Measurements from ENCODE around the gene NPY.

Gene NPY

DNA sequence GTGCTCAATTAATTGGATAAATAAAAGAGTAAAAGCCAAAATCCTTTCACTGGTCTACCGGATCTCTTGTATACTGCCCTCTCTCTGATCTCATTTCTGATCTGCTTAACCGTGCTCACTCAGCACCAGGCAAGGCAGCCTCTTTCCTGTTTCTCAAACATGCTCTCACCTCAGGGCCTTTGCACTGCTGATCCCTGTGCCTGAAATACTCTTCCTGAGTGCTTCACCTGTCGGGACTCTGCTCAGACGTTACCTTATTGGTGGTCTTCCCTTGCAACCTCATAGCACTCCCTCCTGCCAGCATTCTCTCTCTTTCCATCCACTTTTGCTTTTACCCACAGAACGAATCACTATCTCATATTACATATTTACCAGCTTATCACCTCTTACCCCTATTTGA is 55.6 kb downstream of the NPY start:
- Histone ChIP-seq H3K27me3 (replicated peaks; ENCODE audit: control insufficient read depth, insufficient read depth, low read length) (no peaks in the 10 kb centered on the region), H3K4me3 (replicated peaks; ENCODE audit: low read depth, low read length) (no peak overlapping the region), H3K36me3 (ENCODE audit: control insufficient read depth, insufficient read depth, low read length) (no peaks in the 10 kb centered on the region)
- no peak for DNase-seq (ENCODE audit: extremely low read depth, insufficient read length)
- no peak for TF ChIP-seq CTCF (IDR thresholded peaks at IDR 0.05; ENCODE audit: insufficient read depth, low read length, poor library complexity, severe bottlenecking)

DNA sequence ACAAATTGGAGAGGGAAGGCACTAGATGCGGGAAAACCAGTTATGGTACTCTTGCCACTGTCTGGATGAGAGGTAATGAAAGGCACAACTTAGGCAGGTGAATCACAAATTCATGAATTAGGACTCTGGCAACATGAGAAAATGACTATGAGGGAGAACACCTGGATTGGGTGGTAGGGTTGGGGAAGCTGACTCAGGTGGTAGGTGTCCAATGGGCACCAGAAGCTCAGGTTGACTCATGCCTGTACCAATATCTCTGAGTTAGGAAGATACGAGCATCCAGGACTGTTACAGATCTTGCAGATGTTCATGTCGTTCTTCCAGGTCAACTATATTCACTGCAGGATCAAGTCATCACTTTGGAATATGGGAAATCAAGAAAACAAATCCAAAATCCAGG is 56.7 kb downstream of the NPY start:
- no peaks in the 10 kb centered on the region for H3K27me3 ChIP-seq (replicated peaks; ENCODE audit: control insufficient read depth, insufficient read depth, low read length)
- TF ChIP-seq CTCF (IDR thresholded peaks at IDR 0.05; ENCODE audit: insufficient read depth, low read length, poor library complexity, severe bottlenecking), result no peak

More for the DNA sequence above, 56.7 kb downstream of the NPY start:
- Histone ChIP-seq H3K36me3 (ENCODE audit: control insufficient read depth, insufficient read depth, low read length) (no peaks in the 10 kb centered on the region), H3K4me3 (replicated peaks; ENCODE audit: low read depth, low read length) (no peak overlapping the region)
- DNase-seq (ENCODE audit: extremely low read depth, insufficient read length), result no peak

Measured in GM06990 (cell line).